IMR-90 (cell line): Measurements from ENCODE around the gene GAS6. TPM values are rescaled to one million over a fixed set of nuclear protein-coding genes. Genes with fewer than 3 reads are reported as not detected.

ENCODE experiments used
- ATAC-seq: fragments of 200-7000 bp; cut with Tn5 transposase; 2 replicates; pipeline ENCODE4 v1.9.1; 2020; ENCODE audit warnings: low read depth, mild to moderate bottlenecking, moderate library complexity
- BruUV-seq: library from RNA; stranded (reverse); fragments of 400-500 nt; replicated peaks from 2 replicates; lab custom pipeline; 2021; lab: Mats Ljungman, UMichigan
- CTCF ChIA-PET: fragments of 300-600 bp; formaldehyde crosslinking; extraction: SDS; loops from one replicate; lab custom pipeline; 2021; ENCODE audit warnings: antibody characterized with exemption; lab: Yijun Ruan, JAX
- POLR2A ChIA-PET: fragments of 300-600 bp; sonication (Branson Sonifier 250); formaldehyde crosslinking; loops from one replicate; lab custom pipeline; 2022; ENCODE audit warnings: antibody characterized with exemption; ENCODE audit not compliant: unreplicated experiment; lab: Charles Lee
- DNase-seq: peaks from one replicate; pipeline ENCODE4 v3.0.0; 2013
- H2AFZ ChIP-seq: replicated peaks from 2 replicates; pipeline ENCODE3; 2013; ENCODE audit warnings: low read length, mild to moderate bottlenecking; ENCODE audit not compliant: poor library complexity
- H2AK5ac ChIP-seq: 2 replicates; pipeline ENCODE4 v1.6.1; 2013; ENCODE audit warnings: low read depth, low read length, inconsistent platforms
- H2AK9ac ChIP-seq: replicated peaks from 2 replicates; pipeline ENCODE3; 2013; ENCODE audit warnings: mild to moderate bottlenecking, low read depth, low read length, moderate library complexity; ENCODE audit not compliant: poor library complexity
- H2BK120ac ChIP-seq: 2 replicates; pipeline ENCODE4 v1.6.1; 2013; ENCODE audit warnings: low read depth, low read length, inconsistent platforms
- H2BK15ac ChIP-seq: 3 replicates; pipeline ENCODE4 v1.6.1; 2013; ENCODE audit warnings: low read depth, low read length, inconsistent platforms
- H2BK20ac ChIP-seq: 2 replicates; pipeline ENCODE4 v1.6.1; 2013; ENCODE audit warnings: low read depth, mild to moderate bottlenecking, inconsistent platforms, low read length, moderate library complexity
- H2BK5ac ChIP-seq: 2 replicates; pipeline ENCODE4 v1.6.1; 2013; ENCODE audit warnings: mild to moderate bottlenecking, low read depth, low read length, inconsistent platforms; ENCODE audit not compliant: poor library complexity, severe bottlenecking
- H3K14ac ChIP-seq: replicated peaks from 2 replicates; pipeline ENCODE4 v1.6.1; 2013; ENCODE audit warnings: low read depth, low read length, inconsistent platforms
- H3K18ac ChIP-seq: 2 replicates; pipeline ENCODE4 v1.6.1; 2013; ENCODE audit warnings: low read depth, low read length, control low read depth
- H3K23ac ChIP-seq: 2 replicates; pipeline ENCODE4 v1.6.1; 2013; ENCODE audit warnings: low read depth, low read length, inconsistent platforms
- H3K27ac ChIP-seq: 2 replicates; pipeline ENCODE4 v1.5.1; 2013; ENCODE audit warnings: mild to moderate bottlenecking, control low read depth, low read length; ENCODE audit not compliant: insufficient read depth
- H3K27me3 ChIP-seq: 2 replicates; pipeline ENCODE4 v1.6.1; 2013; ENCODE audit warnings: low read length; ENCODE audit not compliant: control insufficient read depth, insufficient read depth
- H3K36me3 ChIP-seq: 2 replicates; pipeline ENCODE4 v1.6.1; 2013; ENCODE audit warnings: low read length, mixed read lengths; ENCODE audit not compliant: control insufficient read depth, insufficient read depth
- H3K4ac ChIP-seq: 2 replicates; pipeline ENCODE4 v1.6.1; 2013; ENCODE audit warnings: low read depth, low read length, inconsistent platforms
- H3K4me1 ChIP-seq: 2 replicates; pipeline ENCODE4 v1.6.1; 2013; ENCODE audit warnings: low read length, mixed read lengths; ENCODE audit not compliant: control insufficient read depth, insufficient read depth
- H3K4me2 ChIP-seq: 2 replicates; pipeline ENCODE4 v1.6.1; 2013; ENCODE audit warnings: low read depth, mild to moderate bottlenecking, control low read depth, low read length, moderate library complexity
- H3K4me3 ChIP-seq: 2 replicates; pipeline ENCODE4 v1.5.1; 2013; ENCODE audit warnings: low read depth, mild to moderate bottlenecking, control low read depth, low read length, moderate library complexity; ENCODE audit not compliant: insufficient read depth
- H3K56ac ChIP-seq: 2 replicates; pipeline ENCODE4 v1.6.1; 2013; ENCODE audit warnings: low read length, inconsistent platforms; ENCODE audit not compliant: insufficient read depth; ENCODE audit errors: extremely low read depth
- H3K79me1 ChIP-seq, 2 experiments: 2 replicates each; pipeline ENCODE4 v1.6.1; 2013; ENCODE audit warnings: low read length in 2 of 2, inconsistent platforms in 1 of 2, low read depth in 1 of 2
- H3K9ac ChIP-seq: 2 replicates; pipeline ENCODE4 v1.6.1; 2013; ENCODE audit warnings: low read depth, low read length, control low read depth
- H3K9me1 ChIP-seq: 2 replicates; pipeline ENCODE4 v1.6.1; 2013; ENCODE audit warnings: low read length, inconsistent platforms; ENCODE audit not compliant: insufficient read depth
- H3K9me3 ChIP-seq: 2 replicates; pipeline ENCODE4 v1.6.1; 2013; ENCODE audit warnings: low read length; ENCODE audit not compliant: control insufficient read depth, insufficient read depth
- H4K20me1 ChIP-seq: 2 replicates; pipeline ENCODE4 v1.6.1; 2013; ENCODE audit warnings: low read length, inconsistent platforms; ENCODE audit not compliant: insufficient read depth
- H4K5ac ChIP-seq: 2 replicates; pipeline ENCODE4 v1.6.1; 2013; ENCODE audit warnings: mild to moderate bottlenecking, low read depth, low read length, control low read depth
- H4K8ac ChIP-seq, 2 experiments: 2 replicates each; pipeline ENCODE4 v1.6.1; 2013; ENCODE audit warnings: low read depth in 2 of 2, low read length in 2 of 2, control low read depth in 1 of 2, inconsistent platforms in 1 of 2
- H4K91ac ChIP-seq: 2 replicates; pipeline ENCODE4 v1.6.1; 2013; ENCODE audit warnings: low read depth, low read length, inconsistent platforms; ENCODE audit not compliant: insufficient read depth
- BHLHE40 ChIP-seq: fragments of 150-350 bp; IDR thresholded peaks from 2 replicates; pipeline ENCODE4 v1.6.1; 2016; ENCODE audit warnings: mild to moderate bottlenecking, low read depth, low read length
- CEBPB ChIP-seq: IDR thresholded peaks from 2 replicates; pipeline ENCODE4 v1.6.1; 2012; ENCODE audit warnings: low read depth, low read length, improper control_type of control experiment
- RFX5 ChIP-seq: IDR thresholded peaks from 2 replicates; pipeline ENCODE4 v1.8.0; 2012; ENCODE audit warnings: low read depth, mild to moderate bottlenecking, low read length, moderate library complexity
- WGBS, 2 experiments: methylation state at CpG; one replicate each; pipeline versions ENCODE4 v1.1.5 to v1.1.7; 2013; ENCODE audit warnings: missing lambda C conversion rate in 2 of 2; ENCODE audit not compliant: insufficient read length in 1 of 2; ENCODE audit errors: extremely low coverage in 2 of 2; 5-methylcytosine and 5-hydroxymethylcytosine counted together
- dilution Hi-C: fragments of 300-500 bp; cut with HindIII; formaldehyde crosslinking; loops from one replicate; pipeline ENCODE4 v1.14.3; 2018; ENCODE audit warnings: low sequenced_read_pairs; ENCODE audit not compliant: unreplicated experiment
- in situ Hi-C: fragments of 300-500 bp; cut with MboI; formaldehyde crosslinking; loops from 3 replicates; pipeline ENCODE4 v1.14.3; 2019; ENCODE audit warnings: low sequenced_read_pairs, inconsistent platforms, mixed read lengths
- intact Hi-C: fragments of 100-400 bp; cut with micrococcal nuclease; formaldehyde crosslinking; loops from 2 replicates; pipeline ENCODE4 v1.10.0; 2022
- polyA plus RNA-seq, 3 experiments: library from polyadenylated mRNA; depleted of rRNA; stranded (reverse); fragments of >200 nt; gene quantifications; 2 replicates each; pipeline ENCODE4 v1.2.3, GENCODE V29; 2012; ENCODE audit warnings: low replicate concordance in 1 of 3
- total RNA-seq: library from RNA; depleted of rRNA; stranded (reverse); fragments of >200 nt; gene quantifications from 2 replicates; pipeline ENCODE4 v1.2.3, GENCODE V29; 2012
- TF ChIP-seq, protein P1 (sequence below): fragments of 150-350 bp; IDR thresholded peaks from 2 replicates; pipeline ENCODE4 v1.6.1; 2016; ENCODE audit warnings: low read depth, mild to moderate bottlenecking, low read length, moderate library complexity, borderline replicate concordance
- TF ChIP-seq, protein P2 (sequence below): fragments of 150-350 bp; IDR thresholded peaks from 2 replicates; pipeline ENCODE4 v1.6.1; 2017; ENCODE audit warnings: mild to moderate bottlenecking, antibody characterized with exemption, low read length, low read depth

GAS6 gene
- total and polyA plus RNA-seq, 2 of the 4 experiments (the other 2 are of a cell fraction) = 220 to 823 TPM

DNA sequence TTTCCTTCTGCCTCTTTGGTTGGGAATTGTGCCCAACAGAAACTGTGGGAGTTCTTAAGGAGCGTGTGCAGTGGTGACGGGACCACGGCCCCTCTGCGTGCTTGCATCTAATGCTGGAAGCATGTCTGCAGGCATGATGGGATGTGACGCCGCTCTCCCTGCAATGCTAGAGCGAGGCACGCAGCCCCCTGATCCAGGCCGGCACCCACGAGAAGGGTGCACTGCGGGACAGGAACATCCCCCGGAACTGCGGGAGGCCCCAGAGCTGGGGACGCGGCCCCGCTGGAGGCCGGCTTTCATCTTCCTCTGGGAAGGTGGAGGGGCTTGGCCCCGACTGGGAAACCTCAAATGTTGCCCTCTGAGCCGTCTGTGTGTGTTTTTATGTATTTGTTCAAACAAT is 72.1 kb downstream of the GAS6 start:
- Histone ChIP-seq H3K27ac (no peak overlapping the region), H2BK5ac (no peak overlapping the region), H3K4me1 (peaks cover 3% of the 10 kb centered on the region; the same call in 1 of the 2 replicates), H2BK15ac (no peak overlapping the region), H3K79me1 (no peaks in the 10 kb centered on the region), H3K9me1 (peaks cover 9% of the 10 kb centered on the region; the same call in 1 of the 2 replicates), H3K9ac (no peak overlapping the region), H4K20me1 (no peaks in the 10 kb centered on the region; the same call in 1 of the 2 replicates), H2BK120ac (no peak overlapping the region), H3K9me3 (no peaks in the 10 kb centered on the region), H2AFZ (no peak overlapping the region), H4K5ac (no peak overlapping the region), H3K4me3 (no peak overlapping the region), H2BK20ac (no peak overlapping the region), H3K4ac (no peak overlapping the region), H3K18ac (no peak overlapping the region), H3K23ac (no peak overlapping the region), H3K27me3 (peaks cover 27% of the 10 kb centered on the region), H3K36me3 (no peaks in the 10 kb centered on the region), H4K8ac (no peak overlapping the region), H4K91ac (no peak overlapping the region), H3K14ac (no peak overlapping the region), H3K4me2 (no peak overlapping the region), H3K56ac (no peak overlapping the region), H2AK5ac (no peak overlapping the region), H2AK9ac (no peak overlapping the region)
- intact Hi-C loops = no loop called here
- whole genome bisulfite sequencing, 2 experiments = no CpG with 5 or more reads among the region's 19 CpGs
- ChIA-PET POLR2A (no interaction called here), CTCF (no interaction called here)
- dilution Hi-C loops = no loop called here
- DNase-seq (no peak), ATAC-seq (no peak)
- no TSS peak for BruUV-seq
- TF ChIP-seq BHLHE40 = no peak
- TF ChIP-seq RFX5 = no peak
- TF ChIP-seq, protein P1, sequence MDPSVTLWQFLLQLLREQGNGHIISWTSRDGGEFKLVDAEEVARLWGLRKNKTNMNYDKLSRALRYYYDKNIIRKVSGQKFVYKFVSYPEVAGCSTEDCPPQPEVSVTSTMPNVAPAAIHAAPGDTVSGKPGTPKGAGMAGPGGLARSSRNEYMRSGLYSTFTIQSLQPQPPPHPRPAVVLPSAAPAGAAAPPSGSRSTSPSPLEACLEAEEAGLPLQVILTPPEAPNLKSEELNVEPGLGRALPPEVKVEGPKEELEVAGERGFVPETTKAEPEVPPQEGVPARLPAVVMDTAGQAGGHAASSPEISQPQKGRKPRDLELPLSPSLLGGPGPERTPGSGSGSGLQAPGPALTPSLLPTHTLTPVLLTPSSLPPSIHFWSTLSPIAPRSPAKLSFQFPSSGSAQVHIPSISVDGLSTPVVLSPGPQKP = no peak
- TF ChIP-seq, protein P2, sequence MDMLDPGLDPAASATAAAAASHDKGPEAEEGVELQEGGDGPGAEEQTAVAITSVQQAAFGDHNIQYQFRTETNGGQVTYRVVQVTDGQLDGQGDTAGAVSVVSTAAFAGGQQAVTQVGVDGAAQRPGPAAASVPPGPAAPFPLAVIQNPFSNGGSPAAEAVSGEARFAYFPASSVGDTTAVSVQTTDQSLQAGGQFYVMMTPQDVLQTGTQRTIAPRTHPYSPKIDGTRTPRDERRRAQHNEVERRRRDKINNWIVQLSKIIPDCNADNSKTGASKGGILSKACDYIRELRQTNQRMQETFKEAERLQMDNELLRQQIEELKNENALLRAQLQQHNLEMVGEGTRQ = no peak
- no peak for TF ChIP-seq CEBPB
- in situ Hi-C loops = no loop called here
